WERI-Rb-1 (cell line): ENCODE results near the gene CA11.

Experiments used
- DNase-seq: peaks from one replicate; pipeline ENCODE4 v3.0.0-alpha.2; 2020
- H3K27ac ChIP-seq: fragments of 250-450 bp; sonication (Bioruptor Pico); 2 replicates; pipeline ENCODE4 v1.5.1; 2020; ENCODE audit warnings: mild to moderate bottlenecking, moderate library complexity
- H3K27me3 ChIP-seq: fragments of 250-450 bp; sonication (Bioruptor Pico); 2 replicates; pipeline ENCODE4 v1.5.1; 2021; ENCODE audit warnings: mild to moderate bottlenecking, low read depth, moderate library complexity; ENCODE audit not compliant: insufficient read depth, severe bottlenecking
- H3K36me3 ChIP-seq: fragments of 250-450 bp; sonication (Bioruptor Pico); 2 replicates; pipeline ENCODE4 v1.5.1; 2020; ENCODE audit warnings: mild to moderate bottlenecking, moderate library complexity
- H3K4me3 ChIP-seq: 2 replicates; pipeline ENCODE4 v1.5.1; 2011; ENCODE audit warnings: low read depth, mild to moderate bottlenecking, control low read depth, low read length
- H3K9me3 ChIP-seq: fragments of 250-450 bp; sonication (Bioruptor Pico); 2 replicates; pipeline ENCODE4 v1.5.1; 2021; ENCODE audit warnings: mild to moderate bottlenecking, moderate library complexity; ENCODE audit not compliant: severe bottlenecking
- TF ChIP-seq, protein P1 (sequence below): IDR thresholded peaks from 2 replicates; pipeline ENCODE4 v1.5.1; 2011; ENCODE audit warnings: low read depth, mild to moderate bottlenecking, control low read depth, inconsistent platforms, low read length

The CA11 gene

DNA sequence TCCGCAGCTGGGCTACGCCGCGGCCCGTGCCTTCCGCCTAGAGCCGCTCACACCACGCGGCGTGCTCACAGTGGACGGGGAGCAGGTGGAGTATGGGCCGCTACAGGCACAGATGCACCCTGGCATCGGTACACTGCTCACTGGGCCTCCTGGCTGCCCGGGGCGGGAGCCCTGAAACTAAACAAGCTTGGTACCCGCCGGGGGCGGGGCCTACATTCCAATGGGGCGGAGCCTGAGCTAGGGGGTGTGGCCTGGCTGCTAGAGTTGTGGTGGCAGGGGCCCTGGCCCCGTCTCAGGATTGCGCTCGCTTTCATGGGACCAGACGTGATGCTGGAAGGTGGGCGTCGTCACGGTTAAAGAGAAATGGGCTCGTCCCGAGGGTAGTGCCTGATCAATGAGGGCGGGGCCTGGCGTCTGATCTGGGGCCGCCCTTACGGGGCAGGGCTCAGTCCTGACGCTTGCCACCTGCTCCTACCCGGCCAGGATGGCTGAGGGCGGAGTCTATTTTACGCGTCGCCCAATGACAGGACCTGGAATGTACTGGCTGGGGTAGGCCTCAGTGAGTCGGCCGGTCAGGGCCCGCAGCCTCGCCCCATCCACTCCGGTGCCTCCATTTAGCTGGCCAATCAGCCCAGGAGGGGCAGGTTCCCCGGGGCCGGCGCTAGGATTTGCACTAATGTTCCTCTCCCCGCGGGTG, 16.2 kb downstream of the CA11 start:
- Histone ChIP-seq H3K4me3 (no peak overlapping the region), H3K27me3 (no peaks in the 10 kb centered on the region), H3K27ac (no peak overlapping the region), H3K9me3 (no peaks in the 10 kb centered on the region), H3K36me3 (peaks cover 41% of the 10 kb centered on the region)
- TF ChIP-seq, protein P1, sequence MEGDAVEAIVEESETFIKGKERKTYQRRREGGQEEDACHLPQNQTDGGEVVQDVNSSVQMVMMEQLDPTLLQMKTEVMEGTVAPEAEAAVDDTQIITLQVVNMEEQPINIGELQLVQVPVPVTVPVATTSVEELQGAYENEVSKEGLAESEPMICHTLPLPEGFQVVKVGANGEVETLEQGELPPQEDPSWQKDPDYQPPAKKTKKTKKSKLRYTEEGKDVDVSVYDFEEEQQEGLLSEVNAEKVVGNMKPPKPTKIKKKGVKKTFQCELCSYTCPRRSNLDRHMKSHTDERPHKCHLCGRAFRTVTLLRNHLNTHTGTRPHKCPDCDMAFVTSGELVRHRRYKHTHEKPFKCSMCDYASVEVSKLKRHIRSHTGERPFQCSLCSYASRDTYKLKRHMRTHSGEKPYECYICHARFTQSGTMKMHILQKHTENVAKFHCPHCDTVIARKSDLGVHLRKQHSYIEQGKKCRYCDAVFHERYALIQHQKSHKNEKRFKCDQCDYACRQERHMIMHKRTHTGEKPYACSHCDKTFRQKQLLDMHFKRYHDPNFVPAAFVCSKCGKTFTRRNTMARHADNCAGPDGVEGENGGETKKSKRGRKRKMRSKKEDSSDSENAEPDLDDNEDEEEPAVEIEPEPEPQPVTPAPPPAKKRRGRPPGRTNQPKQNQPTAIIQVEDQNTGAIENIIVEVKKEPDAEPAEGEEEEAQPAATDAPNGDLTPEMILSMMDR, result no peak
- no peak for DNase-seq

DNA sequence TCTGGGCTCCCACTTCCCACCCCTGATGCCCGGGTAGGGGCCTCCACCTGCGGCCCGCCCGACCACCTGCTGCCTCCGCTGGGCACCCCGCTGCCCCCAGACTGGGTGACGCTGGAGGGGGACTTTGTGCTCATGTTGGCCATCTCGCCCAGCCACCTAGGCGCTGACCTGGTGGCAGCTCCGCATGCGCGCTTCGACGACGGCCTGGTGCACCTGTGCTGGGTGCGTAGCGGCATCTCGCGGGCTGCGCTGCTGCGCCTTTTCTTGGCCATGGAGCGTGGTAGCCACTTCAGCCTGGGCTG, 16.7 kb downstream of the CA11 start:
- Histone ChIP-seq H3K36me3 (peaks cover 41% of the 10 kb centered on the region), H3K9me3 (no peaks in the 10 kb centered on the region), H3K4me3 (no peak overlapping the region), H3K27me3 (no peaks in the 10 kb centered on the region), H3K27ac (no peak overlapping the region)
- TF ChIP-seq, protein P1, result no peak
- DNase-seq, result no peak

DNA sequence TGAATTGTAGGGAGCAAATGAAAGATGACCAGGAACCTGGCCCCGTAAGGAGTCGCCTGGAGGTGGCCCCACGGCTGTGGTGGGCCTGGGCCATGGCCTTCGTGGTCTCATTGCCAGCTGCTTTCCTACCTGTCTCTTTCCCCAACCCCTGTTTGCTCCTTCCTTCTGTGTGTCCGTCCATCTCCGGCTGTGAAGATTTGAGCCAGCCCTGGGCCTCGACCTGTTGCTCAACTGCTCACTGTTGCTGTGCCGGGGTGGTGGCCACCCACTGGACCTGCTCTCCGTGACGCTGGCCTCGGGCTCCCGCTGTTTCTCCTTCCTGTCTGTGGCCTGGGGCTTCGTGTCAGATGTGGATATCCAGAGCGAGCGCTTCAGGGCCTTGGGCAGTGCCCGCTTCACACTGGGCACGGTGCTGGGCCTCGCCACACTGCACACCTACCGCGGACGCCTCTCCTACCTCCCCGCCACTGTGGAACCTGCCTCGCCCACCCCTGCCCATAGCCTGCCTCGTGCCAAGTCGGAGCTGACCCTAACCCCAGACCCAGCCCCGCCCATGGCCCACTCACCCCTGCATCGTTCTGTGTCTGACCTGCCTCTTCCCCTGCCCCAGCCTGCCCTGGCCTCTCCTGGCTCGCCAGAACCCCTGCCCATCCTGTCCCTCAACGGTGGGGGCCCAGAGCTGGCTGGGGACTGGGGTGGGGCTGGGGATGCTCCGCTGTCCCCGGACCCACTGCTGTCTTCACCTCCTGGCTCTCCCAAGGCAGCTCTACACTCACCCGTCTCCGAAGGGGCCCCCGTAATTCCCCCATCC, 17.3 kb downstream of the CA11 start:
- H3K9me3 ChIP-seq, result no peaks in the 10 kb centered on the region
- no peak for DNase-seq

DNA sequence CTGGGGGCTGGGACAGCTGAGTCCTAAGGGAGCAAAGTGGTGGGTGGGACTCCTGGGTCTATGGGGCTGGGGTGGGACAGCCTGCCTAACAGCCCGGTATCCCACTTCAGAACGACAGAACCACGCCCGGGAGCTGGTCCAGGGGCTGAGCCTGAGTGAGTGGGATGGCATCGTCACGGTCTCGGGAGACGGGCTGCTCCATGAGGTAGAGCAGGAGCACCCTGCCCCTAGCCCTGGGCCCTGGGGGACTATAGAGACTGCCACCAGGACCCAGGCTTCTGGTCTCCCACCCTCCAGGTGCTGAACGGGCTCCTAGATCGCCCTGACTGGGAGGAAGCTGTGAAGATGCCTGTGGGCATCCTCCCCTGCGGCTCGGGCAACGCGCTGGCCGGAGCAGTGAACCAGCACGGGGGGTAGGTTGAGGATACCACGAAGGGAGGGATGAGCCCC, 18.1 kb downstream of the CA11 start:
- Histone ChIP-seq H3K4me3 (no peak overlapping the region), H3K36me3 (peaks cover 41% of the 10 kb centered on the region), H3K27me3 (no peaks in the 10 kb centered on the region), H3K27ac (no peak overlapping the region), H3K9me3 (no peaks in the 10 kb centered on the region)
- TF ChIP-seq, protein P1, result no peak
- DNase-seq, result no peak

More for the DNA sequence above, 17.3 kb downstream of the CA11 start:
- Histone ChIP-seq H3K36me3 (peaks cover 41% of the 10 kb centered on the region), H3K27ac (no peak overlapping the region), H3K4me3 (no peak overlapping the region), H3K27me3 (no peaks in the 10 kb centered on the region)
- TF ChIP-seq, protein P1, result no peak

DNA sequence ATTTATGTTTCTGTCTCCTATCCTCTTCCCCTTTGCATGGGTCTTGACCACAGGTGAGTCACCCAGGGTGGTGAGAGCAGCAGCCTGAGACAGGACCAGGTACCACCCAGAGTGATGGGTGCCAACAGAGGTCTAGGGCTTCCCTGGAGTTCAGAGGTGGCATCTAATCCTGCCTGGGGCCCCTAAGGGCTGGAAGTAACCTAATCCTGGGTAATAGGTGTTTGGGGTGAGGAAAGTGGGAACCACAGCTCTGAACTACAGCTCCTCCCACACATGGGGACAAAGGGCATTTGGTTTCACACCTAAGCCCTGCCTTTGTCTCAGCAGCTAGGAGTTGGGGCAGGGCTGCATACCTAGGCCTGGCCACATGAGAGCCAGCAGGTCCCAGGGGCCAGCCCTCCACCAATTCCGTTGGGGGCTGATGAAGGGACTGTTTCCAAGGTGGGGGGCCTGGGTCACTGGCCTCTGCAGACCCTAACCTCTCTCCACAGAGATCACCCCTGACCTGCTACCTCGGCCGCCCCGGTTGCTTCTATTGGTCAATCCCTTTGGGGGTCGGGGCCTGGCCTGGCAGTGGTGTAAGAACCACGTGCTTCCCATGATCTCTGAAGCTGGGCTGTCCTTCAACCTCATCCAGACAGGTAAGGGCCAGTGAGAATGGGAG, 18.7 kb downstream of the CA11 start:
- no peak overlapping the region for H3K27ac ChIP-seq
- peaks cover 38% of the 10 kb centered on the region for H3K36me3 ChIP-seq
- DNase-seq, result no peak
- H3K4me3 ChIP-seq, result no peak overlapping the region
- TF ChIP-seq, protein P1, result no peak
- H3K9me3 ChIP-seq, result no peaks in the 10 kb centered on the region
- no peaks in the 10 kb centered on the region for H3K27me3 ChIP-seq
